C4-2B (cell line): ENCODE measurements around the gene KLC1.

Source experiments
- ZFX ChIP-seq: fragments of 450-650 bp; IDR thresholded peaks from 2 replicates; pipeline ENCODE4 v1.6.1; 2017
- TF ChIP-seq, protein P1 (sequence below): fragments of 450-650 bp; conservative IDR thresholded peaks from 2 replicates; pipeline ENCODE4 v1.5.1; 2017; ENCODE audit warnings: mild to moderate bottlenecking

DNA sequence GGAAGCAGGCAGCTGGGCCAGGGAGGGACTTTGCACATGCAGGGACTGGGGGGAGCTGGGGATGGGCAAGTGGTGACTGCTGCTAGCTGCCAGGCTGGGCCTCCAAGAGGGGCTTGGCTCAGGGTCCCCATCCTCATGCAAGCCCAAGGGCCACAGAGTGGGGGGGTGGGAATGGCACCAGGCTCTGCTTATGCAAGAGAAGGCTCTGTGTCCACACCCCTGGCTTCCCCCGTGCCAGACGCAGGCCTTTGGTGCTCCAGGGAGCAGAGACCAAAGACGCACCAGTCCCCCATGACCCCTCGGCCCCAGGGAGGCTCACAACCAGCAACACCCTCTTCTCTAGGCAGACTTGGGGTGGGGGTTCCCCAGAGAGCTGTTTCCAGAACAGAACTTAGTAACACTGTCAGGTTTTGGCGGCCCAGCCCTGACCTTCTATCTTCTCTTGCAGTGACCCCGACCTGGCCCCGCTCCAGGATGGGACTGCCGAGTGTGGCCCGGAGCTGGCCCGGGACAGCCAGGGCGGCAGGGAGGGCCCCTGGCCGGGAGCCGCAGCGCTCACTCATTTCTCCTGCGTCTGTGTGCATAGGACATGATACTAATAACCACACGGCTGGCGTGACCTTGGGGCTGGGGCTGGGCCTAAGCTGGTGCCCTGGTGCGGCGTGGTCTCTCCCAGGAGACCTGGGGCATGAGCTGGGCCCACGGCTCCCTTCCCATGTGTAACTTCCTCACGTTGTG is 71.9 kb downstream of the KLC1 start:
- TF ChIP-seq, protein P1, sequence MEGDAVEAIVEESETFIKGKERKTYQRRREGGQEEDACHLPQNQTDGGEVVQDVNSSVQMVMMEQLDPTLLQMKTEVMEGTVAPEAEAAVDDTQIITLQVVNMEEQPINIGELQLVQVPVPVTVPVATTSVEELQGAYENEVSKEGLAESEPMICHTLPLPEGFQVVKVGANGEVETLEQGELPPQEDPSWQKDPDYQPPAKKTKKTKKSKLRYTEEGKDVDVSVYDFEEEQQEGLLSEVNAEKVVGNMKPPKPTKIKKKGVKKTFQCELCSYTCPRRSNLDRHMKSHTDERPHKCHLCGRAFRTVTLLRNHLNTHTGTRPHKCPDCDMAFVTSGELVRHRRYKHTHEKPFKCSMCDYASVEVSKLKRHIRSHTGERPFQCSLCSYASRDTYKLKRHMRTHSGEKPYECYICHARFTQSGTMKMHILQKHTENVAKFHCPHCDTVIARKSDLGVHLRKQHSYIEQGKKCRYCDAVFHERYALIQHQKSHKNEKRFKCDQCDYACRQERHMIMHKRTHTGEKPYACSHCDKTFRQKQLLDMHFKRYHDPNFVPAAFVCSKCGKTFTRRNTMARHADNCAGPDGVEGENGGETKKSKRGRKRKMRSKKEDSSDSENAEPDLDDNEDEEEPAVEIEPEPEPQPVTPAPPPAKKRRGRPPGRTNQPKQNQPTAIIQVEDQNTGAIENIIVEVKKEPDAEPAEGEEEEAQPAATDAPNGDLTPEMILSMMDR, result no peak
- TF ChIP-seq ZFX, result no peak
